Fibroblast of lung (primary cell): ENCODE data around the gene NKTR.

ENCODE experiments used
- CTCF ChIP-seq, 2 donors: IDR thresholded peaks in 1 of 2; conservative IDR thresholded peaks in 1 of 2; 1 replicate in 1 of 2; 2 replicates in 1 of 2; pipeline ENCODE4 v1.5.1; 2011 to 2012; ENCODE audit warnings: low read length in 2 of 2, control low read depth in 1 of 2, inconsistent platforms in 1 of 2, low read depth in 1 of 2, mild to moderate bottlenecking in 1 of 2
- EZH2 ChIP-seq: IDR thresholded peaks from 2 replicates; pipeline ENCODE4 v1.5.1; 2012; ENCODE audit warnings: low read length, control low read depth, mild to moderate bottlenecking; ENCODE audit errors: missing control alignments

GRCh38 chr3:42685891-42686820 is 85.7 kb downstream of the NKTR start:
- no peak for TF ChIP-seq CTCF (conservative IDR thresholded peaks at IDR 0.05 in 1 of 2, IDR thresholded peaks at IDR 0.05 in 1 of 2; ENCODE audit: low read depth in 1 of 2, low read length in 2 of 2)
- peak; percentile 79 for TF ChIP-seq EZH2
